Heart right ventricle (tissue), 16 donors: ENCODE data around the gene RASA4. TPM values are rescaled to one million over a fixed set of nuclear protein-coding genes. Genes with fewer than 3 reads are reported as not detected.
A peak's percentile ranks its signal among the peaks of the same experiment; 100 is the strongest.
"Not testable (repeated sequence)": the region's sequence is repeated elsewhere in the genome, so short reads cannot be mapped to it uniquely, and the experiment has no call there.

ENCODE experiments used
- ATAC-seq, 8 donors: fragments of 200-7000 bp; cut with Tn5 transposase; one replicate each; pipeline ENCODE4 v1.9.1; 2020; ENCODE audit warnings: mild to moderate bottlenecking in 8 of 8, moderate library complexity in 8 of 8, moderate number of reproducible peaks in 1 of 8
- DNase-seq, 2 donors: peaks; one replicate each; pipeline ENCODE4 v3.0.0-alpha.2; 2020
- H3K27ac ChIP-seq, 10 donors: fragments of 200-600 bp; sonication (generic) in 2 of 10; one replicate each; pipeline versions ENCODE4 v1.5.0 to v1.8.0; 2020 to 2022; ENCODE audit warnings: mild to moderate bottlenecking in 3 of 10
- H3K27me3 ChIP-seq, 7 donors: fragments of 200-600 bp; one replicate each; pipeline ENCODE4 v1.8.0; 2021 to 2022; ENCODE audit warnings: mild to moderate bottlenecking in 2 of 7
- H3K36me3 ChIP-seq, 9 donors: fragments of 200-600 bp; sonication (generic) in 1 of 9; one replicate each; pipeline versions ENCODE4 v1.5.0 to v1.8.0; 2020 to 2022; ENCODE audit warnings: mild to moderate bottlenecking in 2 of 9
- H3K4me1 ChIP-seq, 9 donors: fragments of 200-600 bp; sonication (generic) in 1 of 9; one replicate each; pipeline versions ENCODE4 v1.5.0 to v1.8.0; 2020 to 2022; ENCODE audit warnings: mild to moderate bottlenecking in 4 of 9
- H3K4me3 ChIP-seq, 10 donors: fragments of 200-600 bp; sonication (generic) in 2 of 10; one replicate each; pipeline versions ENCODE4 v1.5.0 to v1.8.0; 2020 to 2022; ENCODE audit warnings: mild to moderate bottlenecking in 7 of 10, moderate library complexity in 2 of 10
- H3K9me3 ChIP-seq, 11 donors: fragments of 200-600 bp in 10 of 11; sonication (generic) in 2 of 11; one replicate each; pipeline versions ENCODE4 v1.5.0 to v1.8.0; 2013 to 2022; ENCODE audit warnings: mild to moderate bottlenecking in 2 of 11, control low read depth in 1 of 11, moderate library complexity in 1 of 11
- WGBS, 2 donors: extraction: QIAGEN DNeasy Blood & Tissue Kit; methylation state at CpG; one replicate each; pipeline ENCODE4 v1.1.7; 2013; ENCODE audit warnings: inconsistent platforms in 1 of 2; 5-methylcytosine and 5-hydroxymethylcytosine counted together
- intact Hi-C, 10 donors: fragments of 100-400 bp; cut with DNase I; formaldehyde crosslinking; loops; one replicate each; pipeline versions ENCODE4 v1.11.1 to v1.14.2; 2022
- polyA plus RNA-seq, 2 donors: library from polyadenylated mRNA; stranded (reverse); fragments of 200-250 nt; gene quantifications; one replicate each; pipeline ENCODE4 v1.2.3, GENCODE V29; 2013
- total RNA-seq, 10 donors: library from RNA; stranded (reverse); fragmentation: NEBNext Ultra II Directional in 3 of 10; extraction: Animal tissue kit (Norgen Biotek cat#: 25700) in 3 of 10; gene quantifications; one replicate each; pipeline versions ENCODE4 v1.2.1 to v1.2.4, GENCODE V29; 2021 to 2023
- donor health status: Arrhythmogenic right ventricular cardiomyopathy.
- donor health status: ischemic (EF 13 %, LVEDD 7.1; RV severe dilation, severe dysfunction).
- donor health status: healthy with polysubstance abuse.
- donor health status: DM: no; HTN: yes; CAD: no.
- donor health status: DM: no; HTN: no; CAD: no.
- donor health status: ischemic (EF 25% LVEDD 6.9; RV normal size, moderate dysfunction).
- donor health status: ischemic (EF 25% LVEDD 5.7; RV mildly dilated, moderate dysfunction).
- donor health status: healthy.
- donor health status: DM: yes; HTN: yes; CAD: no.
- donor health status: Ischemic cardiomyopathy.
- donor health status: ischemic (EF 35%, LVEDD 5.7; RV mildly dilated, moderate dysfunction).
- donor health status: nonischemic (EF 11% LVEDD 7.7; RV severe dilation, severe dysfunction).
- donor health status: DM: yes; HTN: yes; CAD: no.
- donor health status: PGD.
- donor health status: ischemic (EF 29% LVEDD 5.4; RV normal size, mild dysfunction).
- donor health status: nonischemic (EF 23%, LVEDD 6.1; RV moderate dilation, normal function).

Gene RASA4
- total and polyA plus RNA-seq, 12 donors, result 8.3 to 76.1 (median 12.4) TPM

- H3K27ac ChIP-seq, H3K4me3 ChIP-seq, H3K4me1 ChIP-seq, DNase-seq, intact Hi-C loops, H3K27me3 ChIP-seq, H3K36me3 ChIP-seq, H3K9me3 ChIP-seq: not testable (repeated sequence)
- WGBS, 2 donors, result no CpG with 5 or more reads among the region's 8 CpGs
- peak in 4 of 8 donors; percentile 11 to 43 (median 15) for ATAC-seq
Observed at GRCh38 chr7:102543596-102543995, 73.0 kb downstream of the RASA4 start, which contains the start of gene UPK3BL2. UPK3BL2 (minus strand) TSS chr7:102543696; CDS start chr7:102543636, 60 bp downstream.

- 92 to 95% methylated on average over 7 of the region's 11 CpGs for WGBS, 2 donors
- intact Hi-C loops, DNase-seq, H3K27ac ChIP-seq, H3K4me3 ChIP-seq, ATAC-seq, H3K4me1 ChIP-seq, H3K27me3 ChIP-seq, H3K36me3 ChIP-seq, H3K9me3 ChIP-seq: not testable (repeated sequence)
Observed at GRCh38 chr7:102542771-102543170, 73.8 kb downstream of the RASA4 start.

GRCh38 chr7:102542083-102542482 lies 74.5 kb downstream of the RASA4 start:
- DNase-seq, H3K27me3 ChIP-seq, H3K36me3 ChIP-seq, H3K4me3 ChIP-seq, H3K27ac ChIP-seq, ATAC-seq, intact Hi-C loops, H3K4me1 ChIP-seq, H3K9me3 ChIP-seq: not testable (repeated sequence)
- WGBS, 2 donors, result 100% methylated on average over 4 of the region's 8 CpGs

GRCh38 chr7:102540604-102541003 lies 76.0 kb downstream of the RASA4 start:
- H3K27ac ChIP-seq, DNase-seq, ATAC-seq, H3K27me3 ChIP-seq, H3K4me1 ChIP-seq, H3K36me3 ChIP-seq, intact Hi-C loops, H3K9me3 ChIP-seq, H3K4me3 ChIP-seq: not testable (repeated sequence)
- 90 to 91% methylated on average over 4 of the region's 6 CpGs for WGBS, 2 donors

- H3K36me3 ChIP-seq, H3K27me3 ChIP-seq, intact Hi-C loops, H3K4me1 ChIP-seq, H3K27ac ChIP-seq, H3K4me3 ChIP-seq, ATAC-seq, H3K9me3 ChIP-seq: not testable (repeated sequence)
- DNase-seq, result peak in 1 of 2 donors; percentile 5
- 40 to 69% methylated on average over 2 to 4 of the region's 8 CpGs for WGBS, 2 donors
Observed at GRCh38 chr7:102535062-102535615, 81.4 kb downstream of the RASA4 start.

GRCh38 chr7:102532127-102532526 lies 84.4 kb downstream of the RASA4 start:
- H3K4me3 ChIP-seq, intact Hi-C loops, H3K4me1 ChIP-seq, H3K27me3 ChIP-seq, DNase-seq, H3K9me3 ChIP-seq, H3K36me3 ChIP-seq, H3K27ac ChIP-seq: not testable (repeated sequence)
- WGBS, 2 donors, result 91 to 93% methylated on average over 2 of the region's 2 CpGs
- ATAC-seq, result peak in 1 of 8 donors; percentile 19

GRCh38 chr7:102531583-102531982 lies 85.0 kb downstream of the RASA4 start:
- H3K9me3 ChIP-seq, ATAC-seq, DNase-seq, intact Hi-C loops, H3K4me1 ChIP-seq, H3K27ac ChIP-seq, H3K4me3 ChIP-seq, H3K27me3 ChIP-seq, H3K36me3 ChIP-seq: not testable (repeated sequence)
- WGBS, 2 donors, result no CpG with 5 or more reads among the region's 7 CpGs

GRCh38 chr7:102527822-102528793 lies 88.4 kb downstream of the RASA4 start:
- H3K9me3 ChIP-seq, intact Hi-C loops, H3K36me3 ChIP-seq, H3K4me1 ChIP-seq, DNase-seq, H3K4me3 ChIP-seq, H3K27me3 ChIP-seq: not testable (repeated sequence)
- peak overlapping the region in 1 of 10 donors; percentile 60 for H3K27ac ChIP-seq
- WGBS, 2 donors, result 94 to 100% methylated on average over 1 to 2 of the region's 13 CpGs
- peak in 7 of 8 donors; percentile 34 to 63 (median 51) for ATAC-seq

- H3K27me3 ChIP-seq, H3K4me1 ChIP-seq, H3K4me3 ChIP-seq, DNase-seq, H3K36me3 ChIP-seq, H3K9me3 ChIP-seq, intact Hi-C loops: not testable (repeated sequence)
- WGBS, 2 donors, result 71 to 85% methylated on average over 1 of the region's 8 CpGs
- peak in 6 of 8 donors; percentile 3 to 47 (median 30) for ATAC-seq
- peak overlapping the region in 1 of 10 donors; percentile 41 for H3K27ac ChIP-seq
Observed at GRCh38 chr7:102527182-102527581, 89.4 kb downstream of the RASA4 start.

GRCh38 chr7:102524803-102525202 lies 91.8 kb downstream of the RASA4 start:
- intact Hi-C loops, H3K27me3 ChIP-seq, H3K9me3 ChIP-seq, H3K27ac ChIP-seq, H3K4me3 ChIP-seq, H3K4me1 ChIP-seq, H3K36me3 ChIP-seq, DNase-seq: not testable (repeated sequence)
- peak in 1 of 8 donors; percentile 2 for ATAC-seq
- 42 to 53% methylated on average over 1 of the region's 2 CpGs for WGBS, 2 donors
